Islet precursor cell (in vitro differentiated cells): ENCODE measurements around the gene SH3BP2.

ENCODE experiments used
- DNase-seq: peaks from one replicate; pipeline ENCODE4 v3.0.0-alpha.2; 2018

SH3BP2 gene, protein sequence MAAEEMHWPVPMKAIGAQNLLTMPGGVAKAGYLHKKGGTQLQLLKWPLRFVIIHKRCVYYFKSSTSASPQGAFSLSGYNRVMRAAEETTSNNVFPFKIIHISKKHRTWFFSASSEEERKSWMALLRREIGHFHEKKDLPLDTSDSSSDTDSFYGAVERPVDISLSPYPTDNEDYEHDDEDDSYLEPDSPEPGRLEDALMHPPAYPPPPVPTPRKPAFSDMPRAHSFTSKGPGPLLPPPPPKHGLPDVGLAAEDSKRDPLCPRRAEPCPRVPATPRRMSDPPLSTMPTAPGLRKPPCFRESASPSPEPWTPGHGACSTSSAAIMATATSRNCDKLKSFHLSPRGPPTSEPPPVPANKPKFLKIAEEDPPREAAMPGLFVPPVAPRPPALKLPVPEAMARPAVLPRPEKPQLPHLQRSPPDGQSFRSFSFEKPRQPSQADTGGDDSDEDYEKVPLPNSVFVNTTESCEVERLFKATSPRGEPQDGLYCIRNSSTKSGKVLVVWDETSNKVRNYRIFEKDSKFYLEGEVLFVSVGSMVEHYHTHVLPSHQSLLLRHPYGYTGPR

GRCh38 chr4:2792711-2793585 lies at the start of gene SH3BP2:
SH3BP2 (plus strand) TSS chr4:2793085; CDS start chr4:2820618, 27,533 bp downstream.
- peak; percentile 84 for DNase-seq

DNA sequence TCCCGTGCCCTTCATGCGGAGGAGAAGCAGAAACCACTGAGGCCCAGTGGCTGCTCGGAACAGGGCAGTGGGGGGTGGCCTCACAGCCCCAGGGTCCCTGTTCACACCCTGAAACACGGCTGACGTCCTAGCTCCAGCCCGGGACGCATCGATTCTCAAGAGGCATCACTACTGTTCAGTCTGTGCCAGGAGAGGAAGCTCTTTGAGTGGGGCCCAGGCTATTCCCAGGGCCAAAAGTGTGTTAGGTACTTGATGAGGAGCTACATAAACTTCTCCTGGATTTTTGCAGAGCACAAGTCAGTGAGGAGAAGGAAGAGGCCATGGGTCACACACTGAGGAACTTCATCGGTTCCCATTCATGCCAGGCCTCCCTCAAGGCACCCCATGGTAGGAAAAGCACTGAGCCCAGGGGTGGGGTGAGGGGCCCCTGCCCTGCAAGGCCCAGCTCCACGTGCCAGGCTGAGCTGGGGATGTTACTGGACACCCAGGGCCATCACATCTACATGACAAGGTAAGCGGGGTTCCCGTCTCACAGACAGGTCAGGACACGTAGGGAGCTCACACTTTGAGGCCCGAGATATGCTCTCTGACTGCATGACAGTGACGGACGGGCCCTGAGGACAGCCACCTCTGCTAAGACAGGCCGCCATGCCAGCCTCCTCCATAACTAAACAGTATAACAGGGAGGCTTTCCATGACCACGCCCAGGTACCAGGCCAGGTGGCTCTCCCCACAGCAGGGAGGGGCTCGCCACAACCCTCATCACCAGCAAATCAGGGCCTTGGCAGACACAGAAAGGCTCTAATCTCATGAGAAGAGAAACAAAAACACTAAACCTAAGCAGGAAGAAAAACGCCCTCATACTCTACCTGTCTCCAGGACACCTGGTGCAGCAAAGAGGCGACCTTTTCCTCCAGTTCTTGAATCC lies 49.1 kb upstream of the SH3BP2 start:
- no peak for DNase-seq

- DNase-seq: no peak
Observed at GRCh38 chr4:2744576-2745270, 48.2 kb upstream of the SH3BP2 start.

GRCh38 chr4:2745516-2745915 lies 47.4 kb upstream of the SH3BP2 start:
- no peak for DNase-seq

- DNase-seq: peak; percentile 93
Observed at GRCh38 chr4:2745981-2746806, 46.7 kb upstream of the SH3BP2 start.

- DNase-seq: no peak
Observed at GRCh38 chr4:2746891-2747695, 45.8 kb upstream of the SH3BP2 start.

- no peak for DNase-seq
Observed at GRCh38 chr4:2750719-2751605, 41.9 kb upstream of the SH3BP2 start.

DNA sequence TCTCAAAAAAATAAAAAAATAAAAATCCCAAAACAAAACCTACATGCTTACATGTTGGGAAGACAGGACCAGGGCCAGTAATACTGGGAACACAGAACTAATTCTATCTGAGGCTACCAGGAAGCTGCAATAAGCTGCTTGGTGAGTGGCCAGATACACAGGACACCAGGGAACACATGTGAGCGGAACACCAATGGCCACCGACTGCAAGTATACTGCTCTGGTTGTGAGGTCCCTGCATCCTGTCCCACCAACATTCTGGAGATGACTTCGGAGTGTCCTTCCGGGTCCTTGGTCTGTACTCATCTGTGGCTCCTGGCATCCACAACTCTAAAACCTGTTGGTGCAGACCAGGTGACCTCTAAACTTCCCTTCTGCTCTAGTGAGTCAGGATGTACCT lies 39.4 kb upstream of the SH3BP2 start:
- DNase-seq: no peak

GRCh38 chr4:2754848-2755819 lies 37.8 kb upstream of the SH3BP2 start:
- DNase-seq: no peak

GRCh38 chr4:2755821-2756690 lies 36.8 kb upstream of the SH3BP2 start, which contains the start of gene TNIP2:
TNIP2 (minus strand) TSS chr4:2756336; CDS start chr4:2756289, 47 bp downstream.
- peak; percentile 91 for DNase-seq

- no peak for DNase-seq
Observed at GRCh38 chr4:2756691-2757350, 36.1 kb upstream of the SH3BP2 start.

DNA sequence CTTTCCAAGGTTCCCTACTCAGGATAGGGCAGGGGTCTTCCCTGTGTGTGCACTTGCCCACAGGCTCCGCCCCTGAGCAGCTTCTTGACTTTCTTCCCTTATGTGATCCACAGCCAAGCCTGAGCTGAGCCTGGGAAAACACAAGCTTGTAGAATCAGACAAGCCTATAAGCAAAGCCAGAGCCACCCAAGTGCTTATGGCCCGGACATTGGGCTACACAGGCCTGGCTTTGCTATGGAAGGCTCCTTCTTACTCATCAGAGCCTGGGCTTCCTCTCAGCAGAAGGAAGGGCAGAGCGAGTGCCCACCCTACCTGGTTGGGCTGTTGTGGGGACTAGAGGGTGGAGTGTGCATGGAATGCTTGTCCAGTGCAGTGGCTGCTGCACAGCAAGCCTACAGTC lies 35.5 kb upstream of the SH3BP2 start:
- no peak for DNase-seq

DNA sequence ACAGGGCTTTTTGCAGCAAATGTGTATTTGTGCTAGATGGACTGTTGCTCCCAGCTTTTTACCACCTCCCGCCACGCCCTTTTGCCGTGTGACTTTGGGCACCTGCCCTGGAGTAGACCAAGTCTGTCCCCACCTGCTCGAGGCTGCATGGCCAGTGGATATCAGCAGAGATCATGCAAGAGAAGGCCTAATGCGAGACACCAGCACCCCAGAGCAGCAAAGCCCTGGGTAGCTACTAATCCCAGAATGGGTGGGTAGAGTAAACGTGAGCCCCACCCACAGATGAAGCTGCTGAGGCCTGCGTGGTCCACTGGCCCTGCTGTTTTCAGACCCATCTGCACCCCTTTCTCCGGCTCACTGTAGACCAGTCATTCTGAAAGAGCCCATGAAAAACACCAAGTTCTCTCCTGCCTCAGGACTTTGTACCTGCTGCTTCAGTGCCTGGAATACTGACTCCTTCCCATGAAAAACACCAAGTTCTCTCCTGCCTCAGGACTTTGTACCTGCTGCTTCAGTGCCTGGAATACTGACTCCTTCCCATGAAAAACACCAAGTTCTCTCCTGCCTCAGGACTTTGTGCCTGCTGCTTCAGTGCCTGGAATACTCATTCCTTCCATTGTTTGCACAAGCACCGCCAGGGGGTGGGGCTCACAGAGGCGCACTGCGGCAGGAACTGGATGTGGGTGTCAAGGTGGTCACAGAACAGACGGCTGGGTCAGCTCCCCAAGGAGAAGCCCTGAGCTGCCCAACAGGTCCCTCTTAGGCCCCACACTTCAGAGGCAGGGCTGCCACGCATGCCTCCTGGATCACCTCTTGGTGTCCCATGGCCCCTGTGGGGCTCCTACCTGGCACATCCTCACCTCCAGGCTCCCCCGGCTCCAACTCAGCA lies 31.6 kb upstream of the SH3BP2 start:
- DNase-seq: no peak

DNA sequence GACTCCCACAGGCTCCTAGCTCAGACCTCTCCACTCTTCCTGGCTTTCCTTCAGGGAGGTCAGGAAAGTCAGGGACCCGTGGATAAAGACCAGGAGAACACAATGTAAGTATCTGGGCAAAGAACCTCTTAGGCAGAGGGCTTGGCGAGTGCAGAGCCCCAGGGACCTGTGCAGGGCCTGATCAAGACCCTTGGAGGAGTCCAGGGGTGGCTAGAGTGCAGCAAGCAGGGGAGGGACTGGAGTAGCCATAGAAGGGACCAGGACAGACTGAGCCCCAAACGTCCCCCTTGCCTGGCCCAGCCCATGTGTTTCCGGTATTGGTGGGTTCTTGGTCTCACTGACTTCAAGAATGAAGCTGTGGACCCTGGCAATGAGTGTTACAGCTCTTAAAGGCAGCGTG lies 30.8 kb upstream of the SH3BP2 start:
- no peak for DNase-seq
